Stomach (tissue), 9 donors: ENCODE data around the gene SFXN5. TPM values are rescaled to one million over a fixed set of nuclear protein-coding genes. Genes with fewer than 3 reads are reported as not detected.

Experiments used
- DNase-seq, 2 donors: peaks; one replicate each; pipeline versions ENCODE4 v3.0.0 to v3.0.0-alpha.2; 2013 to 2019
- H3K27ac ChIP-seq, 5 donors: fragments of 200-600 bp in 4 of 5; sonication (generic) in 4 of 5; one replicate each; pipeline ENCODE4 v1.5.1; 2013 to 2019; ENCODE audit warnings: mild to moderate bottlenecking in 1 of 5, moderate library complexity in 1 of 5
- H3K27me3 ChIP-seq, 3 donors: fragments of 200-600 bp; sonication (generic); one replicate each; pipeline ENCODE4 v1.5.1; 2017 to 2019; ENCODE audit warnings: mixed run types in 1 of 3
- H3K36me3 ChIP-seq, 4 donors: fragments of 200-600 bp; sonication (generic); 1 replicate in 3 of 4; 2 replicates in 1 of 4; pipeline ENCODE4 v1.5.1; 2016 to 2019
- H3K4me1 ChIP-seq, 4 donors: fragments of 200-600 bp; sonication (generic); one replicate each; pipeline ENCODE4 v1.5.1; 2016 to 2019
- H3K4me3 ChIP-seq, 4 donors: fragments of 200-600 bp; sonication (generic) in 3 of 4; one replicate each; pipeline ENCODE4 v1.5.1; 2016 to 2019; ENCODE audit warnings: mild to moderate bottlenecking in 1 of 4
- H3K9me3 ChIP-seq, 4 donors: fragments of 200-600 bp; sonication (generic); one replicate each; pipeline ENCODE4 v1.5.1; 2016 to 2019
- EP300 ChIP-seq: sonication (generic); formaldehyde crosslinking; IDR thresholded peaks from one replicate; pipeline ENCODE4 v1.6.1; 2017; ENCODE audit warnings: antibody characterized with exemption
- POLR2A ChIP-seq, 4 donors: fragments of 450-650 bp; IDR thresholded peaks; one replicate each; pipeline ENCODE4 v1.6.1; 2016; ENCODE audit warnings: antibody characterized with exemption in 4 of 4, control low read depth in 2 of 4, mild to moderate bottlenecking in 1 of 4, moderate library complexity in 1 of 4
- POLR2AphosphoS5 ChIP-seq, 3 donors: sonication (generic); formaldehyde crosslinking; IDR thresholded peaks; one replicate each; pipeline ENCODE4 v1.6.1; 2016; ENCODE audit warnings: antibody characterized with exemption in 3 of 3
- WGBS, 5 donors: extraction: QIAGEN DNeasy Blood & Tissue Kit in 3 of 5; methylation state at CpG; one replicate each; pipeline versions ENCODE4 v1.1.5 to v1.1.7; 2013 to 2018; 5-methylcytosine and 5-hydroxymethylcytosine counted together
- intact Hi-C: fragments of 100-400 bp; cut with DNase I; formaldehyde crosslinking; loops from one replicate; pipeline ENCODE4 v1.15.1; 2023; ENCODE audit warnings: low total_unique reads
- polyA plus RNA-seq, 3 donors: library from polyadenylated mRNA; stranded (reverse); fragments of 200-250 nt; gene quantifications; one replicate each; pipeline ENCODE4 v1.2.3, GENCODE V29; 2013
- total RNA-seq, 5 donors: library from RNA; depleted of rRNA; stranded (reverse); fragments of >200 nt; gene quantifications; one replicate each; pipeline versions ENCODE4 v1.1.0 to v1.2.3, GENCODE V29; 2014 to 2016
- TF ChIP-seq, protein P1 (sequence below), 7 experiments: fragments of 450-650 bp in 4 of 7; fragments of 200-600 bp in 3 of 7; sonication (generic) in 3 of 7; IDR thresholded peaks; one replicate each; pipeline ENCODE4 v1.5.1; 2016 to 2019; ENCODE audit warnings: antibody characterized with exemption in 7 of 7, control low read depth in 2 of 7, mild to moderate bottlenecking in 1 of 7
- donor health status: healthy with polysubstance abuse.
- donor health status: Bipolar disorder and iron deficiency.
- donor health status: healthy.

Gene SFXN5
- total and polyA plus RNA-seq, 8 donors = 2.7 to 118 (median 17.2) TPM

GRCh38 chr2:72975017-72975416 is 96.5 kb downstream of the SFXN5 start:
- DNase-seq = no peak
- H3K36me3 ChIP-seq = peaks cover 0 to 18% (median 4%) of the 10 kb centered on the region in 4 donors
- H3K9me3 ChIP-seq = no peaks in the 10 kb centered on the region
- no peak overlapping the region for H3K4me3 ChIP-seq
- WGBS, 5 donors = 68 to 75% (median 73%) methylated on average over 3 of the region's 3 CpGs
- H3K27ac ChIP-seq = no peak overlapping the region
- intact Hi-C loops = no loop called here
- peaks cover 0 to 1% (median 0%) of the 10 kb centered on the region in 4 donors for H3K4me1 ChIP-seq
- TF ChIP-seq EP300 (no peak), POLR2A (IDR thresholded peaks at IDR 0.05) (no peak), POLR2AphosphoS5 (IDR thresholded peaks at IDR 0.05) (no peak)
- TF ChIP-seq, protein P1, sequence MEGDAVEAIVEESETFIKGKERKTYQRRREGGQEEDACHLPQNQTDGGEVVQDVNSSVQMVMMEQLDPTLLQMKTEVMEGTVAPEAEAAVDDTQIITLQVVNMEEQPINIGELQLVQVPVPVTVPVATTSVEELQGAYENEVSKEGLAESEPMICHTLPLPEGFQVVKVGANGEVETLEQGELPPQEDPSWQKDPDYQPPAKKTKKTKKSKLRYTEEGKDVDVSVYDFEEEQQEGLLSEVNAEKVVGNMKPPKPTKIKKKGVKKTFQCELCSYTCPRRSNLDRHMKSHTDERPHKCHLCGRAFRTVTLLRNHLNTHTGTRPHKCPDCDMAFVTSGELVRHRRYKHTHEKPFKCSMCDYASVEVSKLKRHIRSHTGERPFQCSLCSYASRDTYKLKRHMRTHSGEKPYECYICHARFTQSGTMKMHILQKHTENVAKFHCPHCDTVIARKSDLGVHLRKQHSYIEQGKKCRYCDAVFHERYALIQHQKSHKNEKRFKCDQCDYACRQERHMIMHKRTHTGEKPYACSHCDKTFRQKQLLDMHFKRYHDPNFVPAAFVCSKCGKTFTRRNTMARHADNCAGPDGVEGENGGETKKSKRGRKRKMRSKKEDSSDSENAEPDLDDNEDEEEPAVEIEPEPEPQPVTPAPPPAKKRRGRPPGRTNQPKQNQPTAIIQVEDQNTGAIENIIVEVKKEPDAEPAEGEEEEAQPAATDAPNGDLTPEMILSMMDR (IDR thresholded peaks at IDR 0.05) = no peak
- no peaks in the 10 kb centered on the region for H3K27me3 ChIP-seq

DNA sequence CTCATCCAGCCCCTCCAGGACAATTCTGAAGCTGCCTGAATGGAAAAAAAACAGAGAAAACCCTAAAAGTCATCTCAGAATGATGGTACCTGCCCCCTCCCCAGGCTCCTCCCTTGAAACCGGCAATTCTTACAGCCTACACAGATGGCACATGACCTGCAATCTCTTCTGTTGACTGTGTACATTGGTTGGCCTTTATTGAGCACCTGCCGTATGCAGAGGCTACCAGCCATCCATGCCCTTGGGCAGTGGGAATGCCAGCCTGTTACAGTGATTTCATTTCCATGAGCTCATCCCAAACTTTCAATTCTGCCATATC is 97.1 kb downstream of the SFXN5 start:
- no peak for DNase-seq
- Histone ChIP-seq H3K4me1 (no peaks in the 10 kb centered on the region), H3K36me3 (peaks cover 0 to 23% (median 4%) of the 10 kb centered on the region in 4 donors), H3K4me3 (no peak overlapping the region), H3K27me3 (no peaks in the 10 kb centered on the region), H3K27ac (no peak overlapping the region), H3K9me3 (no peaks in the 10 kb centered on the region)
- TF ChIP-seq POLR2AphosphoS5 (IDR thresholded peaks at IDR 0.05) (no peak), POLR2A (IDR thresholded peaks at IDR 0.05) (no peak), EP300 (no peak)
- TF ChIP-seq, protein P1 (IDR thresholded peaks at IDR 0.05) = no peak
- intact Hi-C loops = no loop called here
- WGBS, 5 donors = 43 to 68% (median 57%) methylated on average over 2 of the region's 2 CpGs

- DNase-seq = peak; percentile 63 to 79
- no peaks in the 10 kb centered on the region for H3K9me3 ChIP-seq
Observed at GRCh38 chr2:72973566-72974435, 97.7 kb downstream of the SFXN5 start.

GRCh38 chr2:72973137-72973535 is 98.4 kb downstream of the SFXN5 start:
- no peak overlapping the region for H3K4me3 ChIP-seq
- no peak for TF ChIP-seq EP300
- TF ChIP-seq, protein P1 (IDR thresholded peaks at IDR 0.05) = no peak
- TF ChIP-seq POLR2AphosphoS5 (IDR thresholded peaks at IDR 0.05) = no peak
- no peak for TF ChIP-seq POLR2A (IDR thresholded peaks at IDR 0.05)
- H3K27ac ChIP-seq = no peak overlapping the region
- peaks cover 0 to 23% (median 4%) of the 10 kb centered on the region in 4 donors for H3K36me3 ChIP-seq
- no peaks in the 10 kb centered on the region for H3K4me1 ChIP-seq
- H3K27me3 ChIP-seq = no peaks in the 10 kb centered on the region
- intact Hi-C loops = no loop called here
- H3K9me3 ChIP-seq = no peaks in the 10 kb centered on the region
- no peak for DNase-seq
- 87 to 97% (median 88%) methylated on average over 8 of the region's 8 CpGs for WGBS, 5 donors

More at GRCh38 chr2:72973566-72974435, 97.7 kb downstream of the SFXN5 start:
- no peak for TF ChIP-seq EP300
- TF ChIP-seq, protein P1 (IDR thresholded peaks at IDR 0.05) = peak in 5 of 7 experiments; percentile 32 to 80 (median 58)
- no peaks in the 10 kb centered on the region for H3K4me1 ChIP-seq
- H3K36me3 ChIP-seq = peaks cover 0 to 23% (median 4%) of the 10 kb centered on the region in 4 donors
- no peaks in the 10 kb centered on the region for H3K27me3 ChIP-seq
- no peak overlapping the region for H3K27ac ChIP-seq
- WGBS, 5 donors = 46 to 71% (median 59%) methylated on average over 6 to 12 of the region's 12 CpGs
- H3K4me3 ChIP-seq = no peak overlapping the region
- intact Hi-C loops = no loop called here
